Measurements from ENCODE around the gene DENND4A.
A peak's percentile ranks its signal among the peaks of the same experiment; 100 is the strongest.
"Not testable (repeated sequence)": the region's sequence is repeated elsewhere in the genome, so short reads cannot be mapped to it uniquely, and the experiment has no call there.

Gene DENND4A

GRCh38 chr15:65818927-65819562 lies 27.0 kb upstream of the DENND4A start:
- no peak for DNase-seq (ENCODE audit: low read depth in 2 of 2)

- no peak for DNase-seq (ENCODE audit: low read depth in 2 of 2)
These were observed 24.3 kb upstream of the DENND4A start for GRCh38 chr15:65816441-65816840.

- not testable (repeated sequence) for DNase-seq (ENCODE audit: low read depth in 2 of 2)
These were observed 23.9 kb upstream of the DENND4A start for GRCh38 chr15:65816008-65816407.

DNA sequence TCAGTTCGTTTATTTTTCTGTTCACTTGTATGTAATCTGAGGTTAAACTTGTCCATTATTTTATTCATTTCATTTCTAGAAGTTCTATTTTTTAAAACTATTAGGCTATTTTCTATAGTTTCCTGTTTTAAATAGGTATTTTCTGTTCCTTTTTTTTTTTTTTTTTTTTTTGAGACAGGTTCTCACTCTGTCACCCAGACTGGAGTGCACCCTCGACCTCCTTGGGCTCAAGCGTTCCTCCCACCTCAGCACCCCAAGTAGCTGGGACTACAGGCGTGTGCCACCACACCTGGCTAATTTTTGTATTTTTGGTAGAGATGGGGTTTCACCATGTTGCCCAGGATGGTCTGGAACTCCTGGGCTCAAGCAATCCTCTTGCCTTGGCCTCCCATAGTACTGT lies 22.2 kb upstream of the DENND4A start:
- DNase-seq (ENCODE audit: low read depth in 2 of 2), result not testable (repeated sequence)

GRCh38 chr15:65812916-65813315 lies 20.8 kb upstream of the DENND4A start:
- no peak for DNase-seq (ENCODE audit: low read depth in 2 of 2)

GRCh38 chr15:65812467-65812866 lies 20.4 kb upstream of the DENND4A start:
- DNase-seq (ENCODE audit: low read depth in 2 of 2), result no peak

DNA sequence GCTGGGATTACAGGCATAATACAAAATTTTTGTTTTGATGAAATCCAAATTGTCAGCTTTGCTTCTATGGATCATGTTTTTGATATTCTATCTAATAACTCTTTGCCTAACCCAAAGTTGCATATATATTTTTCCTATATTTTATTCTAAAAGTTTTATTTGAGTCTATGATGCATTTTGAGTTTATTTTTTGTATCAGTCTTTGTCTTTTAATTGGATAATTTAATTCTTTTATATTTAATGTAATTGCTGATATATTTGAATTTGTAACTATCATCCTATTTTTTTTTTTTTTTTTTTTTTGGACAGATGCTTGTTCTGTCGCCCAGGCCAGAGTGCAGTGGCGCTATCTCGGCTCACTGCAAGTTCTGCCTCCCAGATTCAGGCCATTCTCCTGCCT lies 19.7 kb upstream of the DENND4A start:
- no peak for DNase-seq (ENCODE audit: low read depth in 2 of 2)

GRCh38 chr15:65811011-65811733 lies 19.1 kb upstream of the DENND4A start:
- DNase-seq (ENCODE audit: low read depth in 2 of 2), result not testable (repeated sequence)

DNA sequence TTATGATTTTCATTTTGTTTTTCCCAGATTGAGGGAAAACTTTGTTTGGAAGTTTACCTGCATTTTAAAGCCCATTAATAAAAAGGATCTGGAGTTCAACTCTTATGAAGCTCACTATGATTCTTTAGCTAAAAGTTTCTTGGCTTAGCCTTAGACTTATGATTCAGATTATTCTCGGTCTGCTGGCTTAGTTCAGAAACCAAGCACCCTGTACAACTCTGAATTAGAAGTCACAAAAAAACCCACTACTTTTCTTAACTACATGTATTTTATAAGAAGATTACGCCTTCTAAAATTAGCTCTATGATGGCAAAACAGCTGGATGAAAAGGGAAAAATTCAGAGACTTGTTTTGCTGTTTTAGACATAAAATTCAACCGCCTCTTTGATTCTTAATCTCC lies 14.3 kb upstream of the DENND4A start:
- DNase-seq (ENCODE audit: low read depth in 2 of 2), result no peak

DNA sequence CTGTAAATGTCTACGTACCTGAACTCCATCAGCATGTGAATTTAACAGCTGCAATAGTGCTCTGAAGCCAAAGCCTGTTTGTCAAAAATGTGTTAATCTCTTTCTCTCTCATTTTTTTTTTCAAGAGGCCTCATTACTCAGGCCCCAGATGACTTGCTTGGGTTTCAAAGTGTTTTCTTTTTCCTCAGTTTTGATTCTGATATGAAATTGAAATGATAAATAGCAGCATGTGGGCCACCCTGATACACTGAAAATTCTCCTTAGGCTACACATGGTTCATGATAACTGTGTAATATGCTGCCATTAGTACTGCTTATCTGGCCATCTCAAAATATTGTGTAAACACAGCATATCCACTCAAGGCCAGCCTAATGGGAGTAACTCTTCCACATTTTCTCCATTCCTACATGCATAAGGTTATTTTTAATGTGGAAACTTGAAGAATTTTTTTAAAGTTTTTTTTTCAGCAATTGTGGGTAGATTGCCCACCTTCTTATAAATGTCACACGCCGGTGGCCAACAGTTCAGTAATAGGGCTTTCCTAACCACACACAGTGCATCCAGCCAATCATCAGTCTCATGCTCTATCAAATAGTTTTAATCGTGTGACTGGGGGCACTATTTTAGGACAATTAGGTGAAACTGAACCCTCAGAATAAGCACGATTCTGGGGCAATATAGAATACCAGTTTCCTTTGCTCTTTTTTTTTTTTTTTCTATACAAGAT lies 13.1 kb upstream of the DENND4A start:
- no peak for DNase-seq (ENCODE audit: low read depth in 2 of 2)

DNA sequence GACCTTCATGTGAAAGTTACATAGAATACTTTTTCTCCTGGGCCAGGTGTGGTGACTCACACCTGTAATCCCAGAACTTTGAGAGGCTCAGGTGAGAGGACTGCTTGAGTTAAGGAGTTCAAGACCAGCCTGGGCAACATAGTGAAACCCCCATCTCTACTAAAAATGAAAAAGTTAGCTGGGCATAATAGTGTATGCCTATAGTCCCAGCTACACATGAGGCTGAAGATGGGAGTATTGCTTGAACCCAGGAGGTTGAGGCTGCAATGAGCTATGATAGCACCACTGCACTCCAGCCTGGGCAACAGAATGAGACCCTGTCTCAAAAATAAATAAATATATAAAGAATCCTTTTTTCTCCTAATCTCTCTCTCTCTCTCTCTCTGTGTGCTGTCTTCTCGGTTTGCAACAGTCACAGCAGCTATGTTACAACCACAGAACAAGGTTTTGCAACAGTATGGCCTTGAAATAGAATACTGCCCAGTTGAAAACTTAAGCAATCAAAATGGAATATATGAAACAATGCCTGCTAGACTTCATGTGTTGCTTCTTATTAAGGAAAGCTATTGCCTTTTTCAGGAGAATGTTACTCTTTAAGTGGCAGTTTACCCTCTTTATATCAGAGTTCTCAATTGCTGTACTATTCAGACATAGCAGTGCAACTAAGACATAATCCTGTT lies 12.3 kb upstream of the DENND4A start:
- no peak for DNase-seq (ENCODE audit: low read depth in 2 of 2)

- no peak for DNase-seq (ENCODE audit: low read depth in 2 of 2)
These were observed 9.2 kb upstream of the DENND4A start for GRCh38 chr15:65801229-65801805.

- DNase-seq (ENCODE audit: low read depth in 2 of 2), result peak; percentile 13 to 15
These were observed 4.6 kb upstream of the DENND4A start for GRCh38 chr15:65796610-65797078.

GRCh38 chr15:65795663-65796216 lies 3.6 kb upstream of the DENND4A start:
- no peak for DNase-seq (ENCODE audit: low read depth in 2 of 2)

- DNase-seq (ENCODE audit: low read depth in 2 of 2), result no peak
These were observed 1.7 kb upstream of the DENND4A start for GRCh38 chr15:65793818-65794104.

DNA sequence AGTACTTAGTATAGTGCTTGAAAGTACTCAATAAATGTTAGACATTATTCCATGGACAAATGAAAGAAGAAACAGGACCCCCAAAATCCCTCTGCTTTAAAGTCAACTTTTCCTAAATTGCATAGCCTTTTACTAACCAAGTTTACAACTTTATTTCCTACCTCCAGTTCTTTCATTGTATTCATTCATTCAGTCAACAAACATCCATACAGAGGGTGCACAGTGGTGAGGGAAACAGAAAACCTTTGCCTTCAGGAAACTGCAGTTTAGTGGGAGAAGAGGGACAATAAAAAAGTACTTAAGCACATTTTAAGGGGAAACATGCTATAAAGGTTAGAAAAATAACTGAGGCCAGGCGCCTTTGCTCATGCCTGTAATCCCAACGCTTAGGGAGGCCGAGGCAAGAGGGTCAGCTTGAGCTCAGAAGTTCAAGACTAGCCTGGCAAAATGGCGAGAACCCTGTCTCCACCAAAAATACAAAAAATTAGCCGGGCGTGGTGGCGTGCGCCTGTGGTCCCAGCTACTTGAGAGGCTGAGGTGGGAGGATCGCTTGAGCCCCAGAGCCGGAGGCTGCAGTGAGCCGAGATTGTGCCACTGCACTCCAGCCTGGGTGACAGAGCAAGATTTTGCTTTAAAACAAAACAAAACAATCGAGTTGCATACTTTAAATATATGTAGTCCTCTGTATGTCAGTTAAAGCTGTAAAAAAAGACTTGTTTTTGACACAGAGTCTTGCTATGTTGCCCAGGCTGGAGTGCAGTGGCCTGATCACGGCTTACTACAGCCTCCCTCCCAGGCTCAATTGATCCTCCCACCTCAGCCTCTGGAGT lies 1.1 kb upstream of the DENND4A start:
- no peak for DNase-seq (ENCODE audit: low read depth in 2 of 2)

DNA sequence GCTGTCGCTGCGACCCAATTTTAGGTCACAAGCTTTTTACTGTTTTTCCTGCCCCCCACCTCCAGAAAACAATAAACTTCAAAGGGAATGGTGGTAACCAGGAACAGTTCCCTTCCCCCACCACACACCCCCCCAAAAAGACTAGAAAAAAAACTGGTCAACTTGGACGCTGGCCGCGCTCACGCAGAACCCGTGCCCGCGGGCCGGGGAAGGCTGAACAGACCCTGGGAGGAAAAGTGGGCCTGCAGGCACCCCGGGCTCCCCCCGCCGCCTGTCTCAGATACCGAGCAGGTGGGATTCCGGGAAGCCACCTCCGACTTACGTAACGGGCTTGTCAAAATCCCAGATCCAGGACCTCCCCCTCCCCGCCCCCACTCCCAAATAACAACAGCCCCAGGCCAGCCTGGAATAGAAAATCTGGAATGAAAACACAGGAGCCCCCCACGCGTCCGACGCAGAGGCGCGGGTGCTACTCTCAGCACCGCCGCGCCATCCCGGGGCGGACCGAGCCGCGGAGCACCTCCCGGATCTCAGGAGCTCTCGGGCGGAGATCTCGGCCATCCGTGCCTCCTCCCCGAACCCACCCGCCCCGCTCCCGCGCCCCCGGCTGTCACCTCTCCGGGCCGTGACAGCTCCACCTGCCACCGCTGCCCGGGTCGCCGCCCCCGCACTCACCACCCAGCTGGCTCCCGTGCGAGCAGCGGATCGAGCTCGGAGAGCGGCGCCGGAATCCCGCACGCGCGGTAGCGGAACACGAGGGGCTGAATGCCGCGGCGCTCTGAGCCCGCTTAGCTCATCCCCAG lies 557 bp downstream of the DENND4A start:
- peak in 1 of 2 experiments; percentile 11 for DNase-seq (ENCODE audit: low read depth in 2 of 2)

- DNase-seq (ENCODE audit: low read depth in 2 of 2), result no peak
These were observed 1.3 kb downstream of the DENND4A start for GRCh38 chr15:65790694-65791334.

DNA sequence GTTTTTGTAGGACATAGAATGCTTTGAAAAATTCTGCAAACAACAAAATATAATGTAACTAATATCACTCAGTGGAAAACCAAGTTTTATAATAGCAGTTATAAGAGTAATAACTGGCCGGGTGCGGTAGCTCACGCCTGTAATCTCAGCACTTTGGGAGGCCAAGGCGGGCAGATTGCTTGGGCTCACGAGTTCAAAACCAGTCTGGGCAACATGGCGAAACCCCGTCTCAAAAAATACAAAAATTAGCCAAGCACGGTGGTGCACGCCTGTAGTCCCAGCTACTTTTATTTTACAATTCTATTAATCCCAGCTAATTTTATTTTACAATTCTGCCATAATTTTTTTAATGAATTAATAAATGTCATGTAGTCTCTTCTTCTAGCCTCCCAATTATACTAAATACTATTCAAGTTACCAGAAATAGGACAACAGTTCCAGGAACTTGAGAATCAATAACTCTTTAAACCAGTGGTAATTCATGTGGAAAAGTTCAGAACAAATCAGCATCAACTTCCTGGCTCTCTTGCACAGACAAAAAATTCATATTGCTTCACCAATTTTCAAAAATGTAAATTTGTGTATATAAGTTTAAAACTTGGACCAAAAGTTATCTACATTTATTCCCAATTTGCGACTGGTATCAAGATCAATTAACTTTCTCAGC lies 2.2 kb downstream of the DENND4A start:
- no peak for DNase-seq (ENCODE audit: low read depth in 2 of 2)
